ENCODE measurements around the gene GFOD1.

Gene GFOD1

GRCh38 chr6:13425270-13425873 lies 62.0 kb downstream of the GFOD1 start:
- no peak for DNase-seq (ENCODE audit: low read depth in 2 of 2)

GRCh38 chr6:13423252-13423651 lies 64.1 kb downstream of the GFOD1 start:
- DNase-seq (ENCODE audit: low read depth in 2 of 2), result no peak

- DNase-seq (ENCODE audit: low read depth in 2 of 2), result no peak
These were observed 64.6 kb downstream of the GFOD1 start for GRCh38 chr6:13422681-13423221.

GRCh38 chr6:13421425-13422059 lies 65.9 kb downstream of the GFOD1 start:
- no peak for DNase-seq (ENCODE audit: low read depth in 2 of 2)

GRCh38 chr6:13420269-13420668 lies 67.1 kb downstream of the GFOD1 start:
- DNase-seq (ENCODE audit: low read depth in 2 of 2), result no peak

- DNase-seq (ENCODE audit: low read depth in 2 of 2), result no peak
These were observed 67.8 kb downstream of the GFOD1 start for GRCh38 chr6:13419422-13420195.

- no peak for DNase-seq (ENCODE audit: low read depth in 2 of 2)
These were observed 68.6 kb downstream of the GFOD1 start for GRCh38 chr6:13418844-13419243.

- no peak for DNase-seq (ENCODE audit: low read depth in 2 of 2)
These were observed 69.4 kb downstream of the GFOD1 start for GRCh38 chr6:13417954-13418353.

- DNase-seq (ENCODE audit: low read depth in 2 of 2), result no peak
These were observed 70.0 kb downstream of the GFOD1 start for GRCh38 chr6:13417431-13417830.

GRCh38 chr6:13415283-13415682 lies 72.1 kb downstream of the GFOD1 start:
- DNase-seq (ENCODE audit: low read depth in 2 of 2), result no peak

GRCh38 chr6:13413900-13414555 lies 73.4 kb downstream of the GFOD1 start:
- no peak for DNase-seq (ENCODE audit: low read depth in 2 of 2)

- DNase-seq (ENCODE audit: low read depth in 2 of 2), result no peak
These were observed 73.9 kb downstream of the GFOD1 start for GRCh38 chr6:13413466-13413862.

- no peak for DNase-seq (ENCODE audit: low read depth in 2 of 2)
These were observed 74.5 kb downstream of the GFOD1 start for GRCh38 chr6:13412639-13413465.

- no peak for DNase-seq (ENCODE audit: low read depth in 2 of 2)
These were observed 75.2 kb downstream of the GFOD1 start for GRCh38 chr6:13412211-13412610.

- no peak for DNase-seq (ENCODE audit: low read depth in 2 of 2)
These were observed 75.9 kb downstream of the GFOD1 start for GRCh38 chr6:13411484-13411883.

GRCh38 chr6:13409991-13410390 lies 77.4 kb downstream of the GFOD1 start:
- DNase-seq (ENCODE audit: low read depth in 2 of 2), result no peak

- no peak for DNase-seq (ENCODE audit: low read depth in 2 of 2)
These were observed 79.4 kb downstream of the GFOD1 start for GRCh38 chr6:13407709-13408695.

GRCh38 chr6:13407368-13407708 lies 80.1 kb downstream of the GFOD1 start:
- DNase-seq (ENCODE audit: low read depth in 2 of 2), result no peak

GRCh38 chr6:13406781-13407180 lies 80.6 kb downstream of the GFOD1 start:
- DNase-seq (ENCODE audit: low read depth in 2 of 2), result no peak

GRCh38 chr6:13405961-13406477 lies 81.4 kb downstream of the GFOD1 start:
- DNase-seq (ENCODE audit: low read depth in 2 of 2), result no peak
